Measurements from ENCODE around the gene UBA1.

The UBA1 gene

DNA sequence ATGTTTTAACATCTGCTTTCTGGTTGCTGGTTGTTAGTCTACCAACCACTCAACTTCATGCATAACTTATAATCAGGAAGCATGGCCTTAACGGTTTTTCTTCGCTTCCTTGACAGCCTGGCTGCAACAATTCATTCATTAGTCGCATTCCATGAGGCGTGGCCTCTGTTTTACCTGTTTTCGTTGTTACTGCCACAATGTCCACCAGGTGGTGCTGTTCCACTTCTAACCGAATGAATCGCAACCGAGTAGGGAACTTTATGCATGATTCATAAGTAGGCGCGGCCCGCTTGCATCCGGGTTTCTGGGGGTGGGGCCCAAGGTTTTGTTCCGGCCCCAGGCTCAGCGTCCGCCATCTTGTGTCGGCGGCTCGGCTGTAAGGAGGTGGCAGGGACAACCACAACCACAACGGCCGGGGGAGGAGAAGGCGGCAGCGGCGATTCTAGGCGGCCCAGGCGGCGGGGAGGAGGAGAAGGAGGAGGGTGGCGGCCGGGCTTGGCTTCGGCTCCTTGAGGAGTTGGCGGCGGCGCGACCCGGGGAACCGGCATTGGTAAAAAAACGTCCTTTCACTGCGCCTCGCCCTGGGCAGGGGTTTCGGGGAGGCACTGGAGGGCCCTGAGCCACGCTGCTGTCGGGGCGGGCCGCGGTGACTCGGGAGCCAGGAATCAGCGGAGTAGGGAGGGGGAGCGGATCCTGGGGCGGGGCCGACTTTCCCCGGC lies at the start of gene UBA1:
UBA1 (plus strand) TSS at position 355 of the 719 bp plus-strand sequence. CDS start 4,974 bp downstream, outside the sequence.
- Mint-ChIP-seq H3K36me3 (no peaks in the 10 kb centered on the region), H3K9me3 (no peaks in the 10 kb centered on the region), H3K27ac (peak within 1 kb of the TSS; percentile 98), H3K27me3 (no peaks in the 10 kb centered on the region), H3K4me1 (peaks cover 56% of the 10 kb centered on the region), H3K4me3 (peak within 1 kb of the TSS; percentile 92)

DNA sequence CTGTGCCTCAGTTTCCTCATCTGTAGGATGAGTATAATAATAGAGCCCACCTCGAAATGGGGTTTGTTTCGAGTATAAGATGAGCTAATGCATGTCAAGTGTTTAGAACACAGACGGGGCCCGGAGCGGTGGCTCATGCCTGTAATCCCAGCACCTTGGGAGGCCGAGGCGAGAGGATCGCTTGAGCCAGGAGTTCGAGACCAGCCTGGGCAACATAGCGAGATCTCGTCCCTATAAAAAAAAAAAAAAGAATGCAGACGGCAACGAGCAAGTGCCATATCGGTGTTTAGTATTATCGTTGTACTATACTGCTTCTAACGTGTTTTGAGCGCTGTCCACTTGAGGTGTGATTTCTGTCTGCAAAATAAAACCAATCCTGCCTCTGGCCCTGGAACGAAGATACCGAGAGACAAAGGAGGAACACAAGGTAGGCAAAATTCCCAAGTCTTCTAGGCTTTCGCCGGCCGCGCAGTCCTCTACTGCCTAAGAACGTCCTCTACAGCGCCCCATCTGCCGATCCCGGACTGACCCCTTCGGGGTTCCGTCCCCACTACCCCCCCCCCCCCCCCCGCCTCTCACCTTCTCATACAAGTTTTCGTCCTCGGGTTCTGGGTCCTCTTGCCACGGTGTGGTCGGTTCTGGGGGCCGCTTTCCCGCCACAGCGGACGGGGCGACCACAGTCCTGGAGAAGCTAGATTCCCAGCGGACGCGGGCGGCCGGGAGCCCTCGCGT lies 49.6 kb upstream of the UBA1 start:
- peak overlapping the region; percentile 97 for H3K27ac Mint-ChIP-seq
- H3K4me1 Mint-ChIP-seq, result peaks cover 28% of the 10 kb centered on the region
- peak overlapping the region; percentile 98 for H3K4me3 Mint-ChIP-seq
- peaks cover 11% of the 10 kb centered on the region for H3K36me3 Mint-ChIP-seq
- no peaks in the 10 kb centered on the region for H3K27me3 Mint-ChIP-seq
- no peaks in the 10 kb centered on the region for H3K9me3 Mint-ChIP-seq

DNA sequence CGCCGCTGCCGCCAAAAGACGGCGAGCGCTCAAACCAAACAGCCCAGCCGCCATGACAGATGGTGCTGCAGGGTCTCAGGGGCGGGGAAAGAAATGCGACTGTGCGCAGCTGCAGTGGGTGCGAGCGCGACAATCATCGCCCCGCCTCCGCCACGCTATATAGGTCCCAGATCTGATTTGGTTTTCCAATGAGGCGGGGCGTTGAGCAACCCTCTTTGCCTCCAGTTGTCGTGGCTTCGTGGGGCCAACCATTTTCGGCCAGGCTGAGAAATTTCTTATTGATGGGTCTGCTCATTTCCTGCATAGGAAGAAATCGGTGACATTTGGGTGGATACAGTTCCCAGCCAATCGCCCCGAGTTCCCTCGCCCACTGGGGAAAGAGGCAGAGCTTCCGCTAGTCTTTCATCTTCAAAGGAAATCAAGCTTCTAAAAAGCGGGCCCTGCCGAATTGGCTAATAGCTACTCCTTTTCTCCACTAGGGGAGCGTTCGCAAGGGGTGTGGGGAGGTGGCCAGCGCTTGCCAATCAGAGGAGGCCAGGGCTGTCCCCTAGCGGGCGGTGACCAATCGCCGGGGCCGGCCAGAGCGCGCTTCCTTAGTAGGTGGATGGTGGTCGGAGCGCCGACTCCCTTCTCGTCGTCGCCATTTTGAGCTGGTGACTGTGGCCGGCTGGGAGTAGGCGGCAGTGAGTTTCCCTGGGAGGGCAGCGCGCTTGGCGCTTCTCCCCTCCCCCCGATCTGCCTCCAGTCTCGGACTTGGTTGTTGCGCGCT lies 48.8 kb upstream of the UBA1 start, which contains the start of the genes NDUFB11 and RBM10:
NDUFB11 (minus strand) TSS at position 77 of the 769 bp plus-strand sequence; CDS start at position 54, 23 bp downstream.
RBM10 (plus strand) TSS at position 596 of the 769 bp plus-strand sequence. CDS start 2,261 bp downstream, outside the sequence.
- Mint-ChIP-seq H3K4me1 (peaks cover 28% of the 10 kb centered on the region), H3K4me3 (peak within 1 kb of the TSS; percentile 98)

DNA sequence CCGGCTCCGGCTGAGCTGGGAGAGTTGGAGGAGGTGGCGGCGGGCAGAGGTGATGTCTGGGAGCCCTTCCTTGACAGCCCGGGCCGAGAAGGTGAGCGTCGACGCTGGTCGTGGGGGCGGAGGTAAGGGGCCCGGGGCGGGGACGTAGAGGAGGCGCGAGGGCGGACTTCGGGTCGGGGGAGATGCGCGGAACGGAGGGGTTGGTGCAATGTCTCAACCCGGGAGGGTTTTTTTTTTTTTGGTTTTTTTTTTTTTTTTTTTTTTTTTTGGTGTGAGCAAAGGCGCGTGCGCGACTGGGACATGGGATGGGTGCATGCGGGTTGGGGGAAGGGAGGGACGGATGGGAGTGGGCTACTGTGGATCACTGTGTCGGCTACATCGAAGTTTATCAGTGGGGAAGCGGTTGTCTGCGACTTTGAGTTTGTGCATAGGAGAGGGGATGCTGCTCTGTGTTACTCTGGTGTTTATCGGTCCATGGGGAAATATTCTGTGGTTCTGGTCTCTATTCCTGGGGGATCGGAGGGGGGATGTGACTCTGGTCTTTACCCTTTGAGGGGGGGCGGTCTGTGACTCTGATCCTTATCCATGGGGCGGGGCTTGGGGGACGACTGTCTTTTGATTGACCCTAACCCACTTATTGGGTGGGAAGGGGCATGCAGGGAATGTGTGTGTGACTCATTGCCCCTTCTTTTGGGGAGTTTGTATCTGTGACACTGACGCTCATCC lies 48.1 kb upstream of the UBA1 start:
- H3K27me3 Mint-ChIP-seq, result no peaks in the 10 kb centered on the region
- peak overlapping the region; percentile 97 for H3K27ac Mint-ChIP-seq
- no peaks in the 10 kb centered on the region for H3K9me3 Mint-ChIP-seq
- H3K4me3 Mint-ChIP-seq, result peak overlapping the region; percentile 98
- peaks cover 30% of the 10 kb centered on the region for H3K4me1 Mint-ChIP-seq
- peaks cover 10% of the 10 kb centered on the region for H3K36me3 Mint-ChIP-seq

More for the DNA sequence above, 48.8 kb upstream of the UBA1 start, which contains the start of the genes NDUFB11 and RBM10:
- Mint-ChIP-seq H3K36me3 (peaks cover 11% of the 10 kb centered on the region), H3K9me3 (no peaks in the 10 kb centered on the region), H3K27me3 (no peaks in the 10 kb centered on the region), H3K27ac (peak within 1 kb of the TSS; percentile 97)

DNA sequence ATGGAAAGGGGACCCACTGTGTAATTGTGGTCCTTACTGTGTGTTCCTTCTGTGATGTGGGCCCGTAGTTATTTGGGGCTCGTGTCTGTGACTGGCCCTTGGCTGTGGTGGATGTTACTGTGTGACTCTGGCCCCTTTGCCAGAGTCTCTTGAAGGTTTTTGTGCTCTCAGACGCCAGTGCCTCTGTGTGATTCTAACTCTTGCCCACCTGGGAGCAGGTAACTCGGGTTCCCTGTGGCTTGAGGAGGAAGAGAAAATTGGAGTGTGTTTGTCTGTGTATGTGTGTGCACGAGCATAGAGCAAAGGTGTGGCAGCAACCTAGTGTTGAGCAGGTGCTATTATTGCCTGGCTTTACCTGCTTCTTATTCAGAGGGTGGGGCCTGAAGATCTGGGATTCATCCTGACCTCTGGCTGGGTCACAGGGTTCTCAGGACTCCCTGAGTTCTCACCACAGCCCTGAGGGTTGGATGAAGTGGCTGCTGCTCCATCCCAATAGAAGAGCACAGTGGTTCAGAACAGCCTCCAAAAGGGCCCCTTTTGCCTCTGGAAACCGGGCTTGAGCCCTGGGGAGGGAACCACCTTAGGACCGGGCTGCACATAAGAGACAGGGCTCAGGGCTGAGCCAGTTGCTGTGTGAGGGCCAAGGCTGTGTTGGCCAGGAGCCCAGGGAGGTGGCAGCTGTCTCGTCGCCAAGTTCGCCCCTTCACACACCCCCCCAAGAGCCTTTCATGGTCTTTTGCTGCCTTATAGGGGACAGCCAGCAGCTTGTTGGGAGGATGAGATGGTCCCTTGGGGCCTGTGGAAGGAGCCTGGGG lies 47.3 kb upstream of the UBA1 start:
- H3K36me3 Mint-ChIP-seq, result peaks cover 9% of the 10 kb centered on the region
- peak overlapping the region; percentile 97 for H3K27ac Mint-ChIP-seq
- H3K9me3 Mint-ChIP-seq, result no peaks in the 10 kb centered on the region
- H3K4me1 Mint-ChIP-seq, result peaks cover 28% of the 10 kb centered on the region
- no peaks in the 10 kb centered on the region for H3K27me3 Mint-ChIP-seq
- peak overlapping the region; percentile 98 for H3K4me3 Mint-ChIP-seq

DNA sequence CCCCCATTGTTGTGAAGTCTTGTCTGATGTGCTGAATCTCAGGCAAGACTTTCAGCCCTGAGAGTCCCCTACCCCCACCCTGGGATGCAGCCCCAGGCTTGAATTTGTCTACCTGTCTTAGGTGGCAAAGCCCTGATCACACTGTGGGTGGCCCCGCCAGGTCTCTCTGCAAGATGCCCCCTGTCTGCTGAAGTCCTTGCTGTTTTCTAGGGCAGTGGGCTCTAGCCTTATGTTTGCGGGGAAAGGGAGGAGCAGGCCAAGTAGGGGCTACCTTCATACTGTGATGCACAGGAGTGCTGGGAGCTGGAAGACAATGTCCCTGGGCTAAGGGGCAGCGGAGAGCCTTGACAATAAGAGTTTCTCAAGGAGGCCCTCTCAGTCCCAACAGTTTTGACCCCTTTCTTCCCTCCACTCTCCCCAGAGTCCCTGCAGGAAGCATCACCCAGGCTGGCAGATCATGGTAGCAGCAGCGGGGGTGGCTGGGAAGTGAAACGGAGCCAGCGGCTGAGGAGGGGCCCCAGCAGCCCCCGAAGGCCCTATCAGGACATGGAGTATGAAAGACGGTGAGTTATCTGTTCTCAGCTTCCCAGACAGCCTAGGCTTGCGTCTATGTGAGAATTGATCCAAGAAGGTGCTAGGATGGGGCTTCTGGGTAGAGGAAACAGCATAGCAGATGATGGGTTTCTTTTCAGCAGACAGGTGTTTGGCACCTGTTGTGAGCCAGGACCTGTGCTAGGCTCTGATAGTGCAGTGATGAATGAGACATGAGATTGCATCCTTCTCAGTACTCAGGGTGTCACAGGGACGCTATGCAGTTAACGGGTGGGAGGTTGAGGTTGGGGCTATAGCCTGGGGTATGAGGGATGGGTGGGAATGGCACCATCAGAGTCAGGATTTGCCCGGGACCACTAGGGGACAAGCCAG lies 46.4 kb upstream of the UBA1 start:
- Mint-ChIP-seq H3K4me1 (peaks cover 28% of the 10 kb centered on the region), H3K36me3 (peaks cover 8% of the 10 kb centered on the region), H3K27me3 (no peaks in the 10 kb centered on the region), H3K9me3 (no peaks in the 10 kb centered on the region), H3K4me3 (peak overlapping the region; percentile 15), H3K27ac (peak overlapping the region; percentile 59)

DNA sequence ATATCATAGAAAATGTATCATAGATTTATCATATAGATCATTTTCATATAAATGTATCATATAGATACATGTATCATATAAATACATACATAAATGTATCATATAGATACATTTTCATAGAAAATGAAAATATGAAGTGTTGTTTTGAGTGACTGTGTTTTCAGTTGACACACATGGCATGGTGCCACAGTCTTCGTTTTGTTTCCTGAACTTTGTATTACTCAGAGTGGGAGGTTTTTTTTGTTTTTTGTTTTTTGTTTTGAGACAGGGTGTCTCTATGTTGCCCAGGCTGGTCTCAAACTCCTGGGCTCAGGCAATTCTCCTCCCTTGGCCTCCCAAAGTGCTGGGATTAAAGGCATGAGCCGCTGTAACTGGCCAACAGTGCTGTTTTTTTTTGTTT lies 44.7 kb upstream of the UBA1 start:
- Mint-ChIP-seq H3K4me1 (peaks cover 18% of the 10 kb centered on the region), H3K36me3 (peaks cover 8% of the 10 kb centered on the region), H3K27ac (peak overlapping the region; percentile 41), H3K4me3 (peak overlapping the region; percentile 4), H3K9me3 (no peaks in the 10 kb centered on the region), H3K27me3 (no peaks in the 10 kb centered on the region)

DNA sequence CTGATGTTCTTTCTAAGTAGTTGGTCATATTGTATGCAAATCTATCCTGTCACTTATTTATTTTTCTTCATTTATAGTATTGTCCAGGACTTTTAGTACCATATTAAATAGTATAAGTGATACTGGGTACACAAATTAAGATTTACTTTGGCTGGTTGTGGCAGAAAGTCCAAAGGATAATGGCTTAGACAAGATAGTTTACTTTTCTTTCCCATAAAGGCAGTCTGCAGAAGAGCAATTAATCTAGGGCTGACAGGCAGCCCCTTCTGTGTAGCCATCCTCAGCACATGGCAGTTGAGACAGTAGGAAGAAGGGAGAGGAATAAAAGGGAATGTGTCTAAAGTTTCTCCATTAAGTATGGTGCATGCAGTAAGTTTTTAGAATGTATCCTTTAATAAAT lies 42.2 kb upstream of the UBA1 start:
- Mint-ChIP-seq H3K9me3 (no peaks in the 10 kb centered on the region), H3K27ac (no peak overlapping the region), H3K4me1 (peaks cover 18% of the 10 kb centered on the region), H3K36me3 (peaks cover 5% of the 10 kb centered on the region), H3K27me3 (no peaks in the 10 kb centered on the region), H3K4me3 (no peak overlapping the region)

DNA sequence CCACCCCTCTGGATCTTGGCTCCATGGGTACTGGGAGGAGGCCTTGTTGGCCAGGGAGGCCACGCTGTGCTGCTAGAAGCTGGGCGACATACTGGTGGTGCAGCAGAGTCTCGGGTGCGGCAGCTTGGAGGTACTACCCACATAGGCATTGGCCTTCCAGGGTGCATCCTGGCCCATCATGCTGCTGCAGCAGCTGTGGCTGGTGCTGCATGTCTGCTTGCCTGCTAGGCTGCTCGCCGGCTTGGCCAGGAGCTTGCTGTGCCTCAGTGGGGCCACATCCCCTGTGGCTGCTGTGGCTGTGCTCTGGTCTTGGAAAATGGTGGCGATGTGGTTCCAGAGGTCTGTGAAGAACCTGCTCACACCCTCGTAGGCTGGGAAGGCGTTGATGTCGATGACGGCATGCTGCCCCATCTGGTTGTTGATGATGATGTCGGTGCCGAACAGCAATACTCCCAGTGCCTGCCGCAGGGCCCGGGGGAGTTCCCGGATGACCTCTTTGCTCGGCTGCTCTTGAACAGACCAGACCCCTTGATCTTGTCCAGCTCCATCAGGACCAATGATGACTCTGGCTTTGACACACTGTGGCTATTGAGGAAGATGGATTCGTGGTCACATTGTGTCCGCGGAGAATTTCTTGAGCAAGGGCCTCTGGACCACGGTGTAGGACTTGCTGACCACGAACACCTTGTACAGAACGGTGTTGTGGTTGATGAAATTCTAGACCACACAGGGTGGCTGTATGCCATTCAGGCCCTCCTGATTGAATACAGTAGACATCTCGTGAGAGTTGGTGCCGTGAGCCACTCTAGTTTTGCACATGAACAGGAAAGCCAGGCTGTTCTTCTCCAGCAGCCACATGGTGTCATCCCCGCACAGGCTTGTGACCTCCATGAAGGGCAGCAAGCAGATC lies 36.8 kb upstream of the UBA1 start:
- Mint-ChIP-seq H3K9me3 (no peaks in the 10 kb centered on the region), H3K4me1 (peaks cover 5% of the 10 kb centered on the region), H3K36me3 (peaks cover 1% of the 10 kb centered on the region), H3K27me3 (no peaks in the 10 kb centered on the region), H3K4me3 (no peak overlapping the region), H3K27ac (no peak overlapping the region)

DNA sequence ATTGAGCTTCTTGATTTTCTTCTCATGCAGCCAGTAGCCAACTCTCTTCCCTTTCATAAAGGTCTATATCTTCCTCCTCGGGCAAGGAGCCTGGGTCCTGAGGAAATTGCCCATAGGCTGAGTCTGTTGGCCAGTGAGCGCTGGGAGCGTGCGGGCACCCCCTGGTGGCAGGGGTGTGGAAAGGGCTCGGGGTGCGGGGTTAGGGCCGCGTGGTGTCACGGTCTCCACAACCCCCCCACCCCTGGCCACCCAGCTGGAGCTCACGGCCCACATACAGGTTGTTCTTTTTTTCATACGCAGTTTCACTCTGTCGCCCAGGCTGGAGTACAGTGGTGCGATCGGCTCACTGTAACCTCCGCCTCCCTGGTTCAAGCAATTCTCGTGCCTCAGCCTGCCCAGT lies 35.5 kb upstream of the UBA1 start:
- Mint-ChIP-seq H3K27me3 (no peaks in the 10 kb centered on the region), H3K36me3 (peaks cover 3% of the 10 kb centered on the region), H3K4me3 (no peak overlapping the region), H3K4me1 (peaks cover 8% of the 10 kb centered on the region), H3K9me3 (no peaks in the 10 kb centered on the region), H3K27ac (no peak overlapping the region)

DNA sequence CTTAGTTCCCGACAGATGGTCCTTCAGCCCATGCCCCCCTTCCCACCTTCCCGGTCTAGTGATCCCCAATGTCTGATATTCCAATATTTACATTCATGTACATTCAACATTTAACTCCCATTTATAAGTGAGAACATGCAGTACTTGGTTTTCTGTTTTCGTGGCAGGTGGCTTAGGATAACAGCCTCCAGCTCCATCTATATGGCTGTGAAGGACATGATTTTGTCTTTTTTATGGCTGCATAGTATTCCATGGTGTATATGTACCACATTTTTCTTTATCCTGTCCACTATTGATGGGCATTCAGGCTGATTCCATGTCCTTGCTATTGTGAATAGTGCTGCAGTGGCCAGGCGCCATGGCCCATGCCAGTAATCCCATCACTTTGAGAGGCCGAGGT lies 34.8 kb upstream of the UBA1 start:
- Mint-ChIP-seq H3K27me3 (no peaks in the 10 kb centered on the region), H3K27ac (no peak overlapping the region), H3K9me3 (no peaks in the 10 kb centered on the region), H3K36me3 (peaks cover 3% of the 10 kb centered on the region), H3K4me1 (peaks cover 8% of the 10 kb centered on the region), H3K4me3 (no peak overlapping the region)

DNA sequence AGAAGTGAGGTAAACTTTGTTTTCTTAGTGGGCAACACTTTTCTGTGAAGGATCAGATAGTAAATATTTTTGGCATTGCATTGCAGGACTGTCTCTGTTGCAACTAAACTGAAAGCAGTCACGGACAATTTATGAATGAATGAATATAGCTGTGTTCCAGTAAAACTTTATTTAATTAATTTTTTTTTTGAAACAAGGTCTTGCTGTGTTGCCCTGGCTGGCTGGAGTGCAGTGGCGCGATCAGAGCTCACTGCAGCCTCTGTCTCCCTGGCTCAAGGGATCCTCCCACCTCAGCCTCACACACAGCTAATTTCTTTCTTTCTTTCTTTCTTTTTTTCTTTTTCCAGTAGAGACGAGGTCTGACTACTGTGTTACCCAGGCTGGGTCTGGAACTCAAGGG lies 32.8 kb upstream of the UBA1 start:
- Mint-ChIP-seq H3K4me3 (no peak overlapping the region), H3K36me3 (peaks cover 3% of the 10 kb centered on the region), H3K4me1 (peaks cover 12% of the 10 kb centered on the region), H3K27ac (no peak overlapping the region), H3K27me3 (no peaks in the 10 kb centered on the region), H3K9me3 (no peaks in the 10 kb centered on the region)
